ENCODE data around the gene OPCML.

- TF ChIP-seq, protein P1, sequence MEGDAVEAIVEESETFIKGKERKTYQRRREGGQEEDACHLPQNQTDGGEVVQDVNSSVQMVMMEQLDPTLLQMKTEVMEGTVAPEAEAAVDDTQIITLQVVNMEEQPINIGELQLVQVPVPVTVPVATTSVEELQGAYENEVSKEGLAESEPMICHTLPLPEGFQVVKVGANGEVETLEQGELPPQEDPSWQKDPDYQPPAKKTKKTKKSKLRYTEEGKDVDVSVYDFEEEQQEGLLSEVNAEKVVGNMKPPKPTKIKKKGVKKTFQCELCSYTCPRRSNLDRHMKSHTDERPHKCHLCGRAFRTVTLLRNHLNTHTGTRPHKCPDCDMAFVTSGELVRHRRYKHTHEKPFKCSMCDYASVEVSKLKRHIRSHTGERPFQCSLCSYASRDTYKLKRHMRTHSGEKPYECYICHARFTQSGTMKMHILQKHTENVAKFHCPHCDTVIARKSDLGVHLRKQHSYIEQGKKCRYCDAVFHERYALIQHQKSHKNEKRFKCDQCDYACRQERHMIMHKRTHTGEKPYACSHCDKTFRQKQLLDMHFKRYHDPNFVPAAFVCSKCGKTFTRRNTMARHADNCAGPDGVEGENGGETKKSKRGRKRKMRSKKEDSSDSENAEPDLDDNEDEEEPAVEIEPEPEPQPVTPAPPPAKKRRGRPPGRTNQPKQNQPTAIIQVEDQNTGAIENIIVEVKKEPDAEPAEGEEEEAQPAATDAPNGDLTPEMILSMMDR (conservative IDR thresholded peaks at IDR 0.05; ENCODE audit: low read depth, low read length) = no peak
- TF ChIP-seq EZH2 (IDR thresholded peaks at IDR 0.05; ENCODE audit: low read length, unreplicated experiment) (no peak), EZH2phosphoT487 (IDR thresholded peaks at IDR 0.05; ENCODE audit: borderline replicate concordance, low read length) (no peak)
Observed at GRCh38 chr11:133491680-133492383, 40.5 kb downstream of the OPCML start.

Data from PC-3 (cell line).